ENCODE measurements around the gene SERHL2. TPM values are rescaled to one million over a fixed set of nuclear protein-coding genes. Genes with fewer than 3 reads are reported as not detected.

The SERHL2 gene
- total and polyA plus RNA-seq, 2 donors (not counting 3 experiments of a cell fraction or from before 2014, with no cell fraction given), result 0.80 to 2.0 TPM

DNA sequence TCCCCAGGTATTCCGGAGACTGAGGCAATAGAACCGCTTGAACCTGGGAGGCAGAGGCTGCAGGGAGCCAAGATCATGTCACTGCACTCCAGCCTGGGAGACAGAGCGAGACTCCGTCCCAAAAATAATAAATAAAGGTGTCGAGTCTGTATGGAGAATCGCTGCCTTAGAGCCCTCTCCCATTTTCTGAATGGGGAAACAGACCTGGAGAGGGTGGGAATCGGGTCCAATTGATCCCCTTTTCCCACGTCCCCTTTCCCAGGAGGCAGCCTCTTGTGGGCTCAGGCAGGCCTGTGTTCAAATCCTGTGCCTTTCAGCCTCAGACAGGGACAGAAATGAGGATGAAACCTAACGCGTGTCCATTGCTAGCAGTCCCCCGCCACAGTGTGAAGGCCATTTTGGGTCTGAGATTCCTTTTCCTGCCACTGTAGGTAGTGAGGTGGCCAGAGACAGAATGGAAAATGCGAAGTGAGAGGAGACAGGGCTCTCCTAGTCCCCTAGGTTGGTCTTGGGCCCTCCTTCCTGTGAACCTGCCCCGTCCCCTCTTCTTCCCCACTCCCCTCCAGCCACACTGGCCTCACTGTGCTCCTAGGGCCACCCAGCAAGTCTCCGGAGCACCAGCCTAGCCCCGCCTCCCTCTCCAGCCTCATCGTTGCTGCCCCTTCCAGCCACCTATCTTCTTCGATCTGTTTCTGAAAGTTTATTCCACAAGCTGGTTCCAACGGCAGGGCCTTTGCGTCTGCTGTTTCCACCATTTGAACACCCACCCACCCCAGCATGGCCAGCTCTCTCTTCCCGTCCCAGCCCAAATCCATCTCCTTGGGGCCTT, 63.6 kb downstream of the SERHL2 start:
- intact Hi-C loops (cut with micrococcal nuclease), result loop anchor here (5.0 kb wide), 1 partner anchor 105 kb away; the partner anchor contains the start of gene A4GALT
- H2AFZ ChIP-seq (ENCODE audit: low read depth, low read length), result no peak overlapping the region
- ChIA-PET CTCF (interaction anchor here (0.9 to 3.1 kb wide), 2 partner anchors 203 to 250 kb away, joined by 3 to 9 read pairs; no protein-coding TSS in a partner anchor), POLR2A (no interaction called here)
- peak; percentile 15 for FAIRE-seq
- no peak for DNase-seq (ENCODE audit: low read depth, low spot score)
- no peaks in the 10 kb centered on the region for H3K9me3 ChIP-seq (replicated peaks; ENCODE audit: control insufficient read depth, insufficient read depth, low read length)
- no peak overlapping the region for H3K27ac ChIP-seq (ENCODE audit: insufficient read depth, low read depth, low read length)
- no TSS peak for BruUV-seq (replicated peaks)
- H3K4me1 ChIP-seq (ENCODE audit: control insufficient read depth, extremely low read depth, insufficient read depth, low read length), result peaks cover 15% of the 10 kb centered on the region
- H3K4me3 ChIP-seq (replicated peaks in 1 of 3; ENCODE audit: insufficient read depth in 1 of 3, low read depth in 1 of 3, low read length in 3 of 3), result no peak overlapping the region
- H3K9ac ChIP-seq (replicated peaks; ENCODE audit: extremely low read depth, insufficient read depth, low read length), result no peak overlapping the region
- TF ChIP-seq POLR2AphosphoS5 (IDR thresholded peaks at IDR 0.05; ENCODE audit: insufficient read depth, low read depth, low read length) (peak; percentile 37), EZH2 (IDR thresholded peaks at IDR 0.05; ENCODE audit: borderline replicate concordance, low read depth, low read length, severe bottlenecking) (no peak), MYC (IDR thresholded peaks at IDR 0.05; ENCODE audit: low read depth, low read length) (no peak), FOS (IDR thresholded peaks at IDR 0.05; ENCODE audit: borderline replicate concordance, insufficient read depth, low read length) (no peak)
- peaks cover 17% of the 10 kb centered on the region for H3K79me2 ChIP-seq (ENCODE audit: control insufficient read depth, insufficient read depth, low read length)
- no peaks in the 10 kb centered on the region for H3K27me3 ChIP-seq (ENCODE audit: control insufficient read depth in 2 of 2, insufficient read depth in 2 of 2, low read length in 2 of 2)
- H3K36me3 ChIP-seq (ENCODE audit: control insufficient read depth in 2 of 2, extremely low read depth in 1 of 2, insufficient read depth in 2 of 2, low read length in 2 of 2), result peaks cover 2 to 4% of the 10 kb centered on the region in 2 experiments
- H3K9me1 ChIP-seq (replicated peaks; ENCODE audit: control insufficient read depth, extremely low read depth, insufficient read depth, low read length), result no peaks in the 10 kb centered on the region
- H4K20me1 ChIP-seq (replicated peaks; ENCODE audit: control insufficient read depth, extremely low read depth, insufficient read depth, low read length), result no peaks in the 10 kb centered on the region
- no peak overlapping the region for H3K4me2 ChIP-seq (ENCODE audit: insufficient read depth, low read length)
- dilution Hi-C loops (cut with MboI; ENCODE audit: extremely low pct_ligation_motif_present, low sequenced_read_pairs), result no loop called here

DNA sequence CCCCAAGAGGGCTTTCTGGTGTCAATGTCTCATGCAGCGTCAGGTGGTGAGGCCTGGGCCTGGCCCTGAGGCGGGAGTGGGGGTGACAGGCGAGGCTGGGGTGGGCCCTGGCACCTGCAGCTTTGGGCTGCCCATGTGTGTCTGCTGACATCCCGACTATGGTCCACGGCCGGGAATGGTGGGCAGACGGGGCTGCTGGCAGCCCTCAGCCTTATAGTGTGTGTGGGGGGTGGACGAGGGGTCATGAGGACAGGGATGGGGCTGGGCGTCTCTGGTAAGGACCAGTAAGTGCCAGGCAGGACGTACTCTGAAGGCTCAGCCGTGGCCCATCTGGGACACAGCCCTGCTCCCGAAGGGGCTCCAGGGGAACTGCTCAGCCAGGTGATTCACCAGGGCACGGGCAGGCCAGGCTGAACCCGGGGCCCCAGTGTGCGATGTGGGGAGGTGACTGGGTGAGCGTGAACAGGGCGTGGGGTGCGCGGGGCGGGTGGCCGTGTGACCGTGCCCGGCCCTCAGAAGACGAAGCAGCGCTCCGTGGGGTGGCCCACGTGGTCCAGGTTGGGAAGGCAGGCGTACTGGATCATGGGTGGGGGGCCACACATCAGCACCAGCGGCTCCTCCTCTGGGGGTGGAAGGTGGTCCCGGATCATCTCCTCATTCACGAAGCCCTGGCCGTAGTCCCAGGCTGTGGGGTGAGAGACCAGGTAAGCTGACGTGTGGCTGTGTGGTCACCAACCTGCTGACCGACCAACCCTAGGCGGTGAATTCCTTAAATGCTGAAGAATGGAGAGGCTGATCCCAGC, 65.7 kb downstream of the SERHL2 start:
- no peak overlapping the region for H3K4me2 ChIP-seq (ENCODE audit: insufficient read depth, low read length)
- ChIA-PET CTCF (interaction anchor here (1.4 kb wide), 1 partner anchor 200 kb away, joined by 4 read pairs; no protein-coding TSS in a partner anchor), POLR2A (no interaction called here)
- H3K79me2 ChIP-seq (ENCODE audit: control insufficient read depth, insufficient read depth, low read length), result no peaks in the 10 kb centered on the region
- no peak overlapping the region for H2AFZ ChIP-seq (ENCODE audit: low read depth, low read length)
- no peak overlapping the region for H3K27ac ChIP-seq (ENCODE audit: insufficient read depth, low read depth, low read length)
- FAIRE-seq (no peak), DNase-seq (ENCODE audit: low read depth, low spot score) (no peak)
- peaks cover 2 to 13% of the 10 kb centered on the region in 2 experiments for H3K36me3 ChIP-seq (ENCODE audit: control insufficient read depth in 2 of 2, extremely low read depth in 1 of 2, insufficient read depth in 2 of 2, low read length in 2 of 2)
- H3K4me3 ChIP-seq (replicated peaks in 1 of 3; ENCODE audit: insufficient read depth in 1 of 3, low read depth in 1 of 3, low read length in 3 of 3), result no peak overlapping the region
- H3K9ac ChIP-seq (replicated peaks; ENCODE audit: extremely low read depth, insufficient read depth, low read length), result no peak overlapping the region
- intact Hi-C loops (cut with micrococcal nuclease) (loop anchor here (5.0 kb wide), 1 partner anchor 103 kb away; the partner anchor contains the start of gene A4GALT), dilution Hi-C loops (cut with MboI; ENCODE audit: extremely low pct_ligation_motif_present, low sequenced_read_pairs) (no loop called here)
- H3K9me3 ChIP-seq (replicated peaks; ENCODE audit: control insufficient read depth, insufficient read depth, low read length), result no peaks in the 10 kb centered on the region
- BruUV-seq (replicated peaks), result TSS peak; percentile 66
- no peaks in the 10 kb centered on the region for H3K27me3 ChIP-seq (ENCODE audit: control insufficient read depth in 2 of 2, insufficient read depth in 2 of 2, low read length in 2 of 2)
- TF ChIP-seq MAX (IDR thresholded peaks at IDR 0.05; ENCODE audit: insufficient read depth, insufficient read length), result no peak
- H3K9me1 ChIP-seq (replicated peaks; ENCODE audit: control insufficient read depth, extremely low read depth, insufficient read depth, low read length), result no peaks in the 10 kb centered on the region
- H3K4me1 ChIP-seq (ENCODE audit: control insufficient read depth, extremely low read depth, insufficient read depth, low read length), result peaks cover 4% of the 10 kb centered on the region
- no peaks in the 10 kb centered on the region for H4K20me1 ChIP-seq (replicated peaks; ENCODE audit: control insufficient read depth, extremely low read depth, insufficient read depth, low read length)

All from endothelial cell of umbilical vein (primary cell).